ENCODE measurements around the gene MIB2. TPM values are rescaled to one million over a fixed set of nuclear protein-coding genes. Genes with fewer than 3 reads are reported as not detected.

MIB2 gene
- total and polyA plus RNA-seq, 12 donors: 1.3 to 608 (median 85.8) TPM

DNA sequence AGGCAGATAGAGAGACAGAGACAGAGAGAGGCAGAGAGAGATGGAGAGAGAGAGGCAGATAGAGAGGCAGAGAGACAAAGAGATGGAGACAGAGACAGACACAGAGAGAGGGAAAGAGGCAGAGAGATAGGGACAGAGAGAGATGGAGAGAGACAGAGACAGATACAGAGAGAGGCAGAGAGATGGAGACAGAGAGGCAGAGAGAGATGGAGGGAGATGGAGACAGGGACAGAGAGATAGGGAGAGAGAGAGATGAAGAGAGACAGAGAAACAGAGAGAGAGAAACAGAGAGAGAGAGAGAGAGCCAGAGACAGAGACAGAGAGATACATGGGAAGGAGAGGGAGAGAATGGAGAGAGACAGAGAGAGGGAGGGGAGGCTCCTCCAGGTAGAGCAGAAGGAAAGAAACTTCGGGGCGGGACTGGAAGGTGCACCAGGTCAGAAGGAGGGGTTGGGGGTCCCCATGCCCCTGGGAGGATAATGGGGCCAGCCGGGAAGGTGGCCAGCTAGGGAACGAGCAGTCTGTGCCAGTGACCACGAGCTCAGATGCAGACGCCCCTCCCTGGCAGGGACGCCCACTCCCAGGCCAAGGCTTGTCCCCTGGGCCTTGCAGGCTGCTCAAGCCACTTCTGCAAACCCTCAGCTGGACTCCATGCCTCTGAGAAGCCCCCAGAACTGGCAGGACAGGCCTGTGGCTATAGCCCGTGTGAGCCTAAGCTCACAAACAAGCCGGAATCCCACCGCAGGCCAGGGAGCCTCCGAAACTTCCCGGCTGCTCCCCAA, 18.6 kb upstream of the MIB2 start:
- H3K9me3 ChIP-seq (replicated peaks in 1 of 3): no peaks in the 10 kb centered on the region
- intact Hi-C loops (cut with DNase I): no loop called here
- H3K27me3 ChIP-seq: no peaks in the 10 kb centered on the region
- peak overlapping the region in 1 of 4 donors; percentile 51 for H3K4me3 ChIP-seq
- peaks cover 26 to 37% of the 10 kb centered on the region in 2 donors for H3K4me1 ChIP-seq (replicated peaks in 1 of 2)
- WGBS, 4 donors: 30 to 69% (median 34%) methylated on average over 4 to 12 of the region's 12 CpGs
- no peaks in the 10 kb centered on the region for H3K36me3 ChIP-seq (replicated peaks in 1 of 2)
- peak in 2 of 7 donors; percentile 31 to 34 for DNase-seq
- no peak for TF ChIP-seq POLR2A (IDR thresholded peaks at IDR 0.05)
- TF ChIP-seq, protein P1, sequence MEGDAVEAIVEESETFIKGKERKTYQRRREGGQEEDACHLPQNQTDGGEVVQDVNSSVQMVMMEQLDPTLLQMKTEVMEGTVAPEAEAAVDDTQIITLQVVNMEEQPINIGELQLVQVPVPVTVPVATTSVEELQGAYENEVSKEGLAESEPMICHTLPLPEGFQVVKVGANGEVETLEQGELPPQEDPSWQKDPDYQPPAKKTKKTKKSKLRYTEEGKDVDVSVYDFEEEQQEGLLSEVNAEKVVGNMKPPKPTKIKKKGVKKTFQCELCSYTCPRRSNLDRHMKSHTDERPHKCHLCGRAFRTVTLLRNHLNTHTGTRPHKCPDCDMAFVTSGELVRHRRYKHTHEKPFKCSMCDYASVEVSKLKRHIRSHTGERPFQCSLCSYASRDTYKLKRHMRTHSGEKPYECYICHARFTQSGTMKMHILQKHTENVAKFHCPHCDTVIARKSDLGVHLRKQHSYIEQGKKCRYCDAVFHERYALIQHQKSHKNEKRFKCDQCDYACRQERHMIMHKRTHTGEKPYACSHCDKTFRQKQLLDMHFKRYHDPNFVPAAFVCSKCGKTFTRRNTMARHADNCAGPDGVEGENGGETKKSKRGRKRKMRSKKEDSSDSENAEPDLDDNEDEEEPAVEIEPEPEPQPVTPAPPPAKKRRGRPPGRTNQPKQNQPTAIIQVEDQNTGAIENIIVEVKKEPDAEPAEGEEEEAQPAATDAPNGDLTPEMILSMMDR (IDR thresholded peaks at IDR 0.05): no peak
- peak overlapping the region in 1 of 5 donors; percentile 85 for H3K27ac ChIP-seq

DNA sequence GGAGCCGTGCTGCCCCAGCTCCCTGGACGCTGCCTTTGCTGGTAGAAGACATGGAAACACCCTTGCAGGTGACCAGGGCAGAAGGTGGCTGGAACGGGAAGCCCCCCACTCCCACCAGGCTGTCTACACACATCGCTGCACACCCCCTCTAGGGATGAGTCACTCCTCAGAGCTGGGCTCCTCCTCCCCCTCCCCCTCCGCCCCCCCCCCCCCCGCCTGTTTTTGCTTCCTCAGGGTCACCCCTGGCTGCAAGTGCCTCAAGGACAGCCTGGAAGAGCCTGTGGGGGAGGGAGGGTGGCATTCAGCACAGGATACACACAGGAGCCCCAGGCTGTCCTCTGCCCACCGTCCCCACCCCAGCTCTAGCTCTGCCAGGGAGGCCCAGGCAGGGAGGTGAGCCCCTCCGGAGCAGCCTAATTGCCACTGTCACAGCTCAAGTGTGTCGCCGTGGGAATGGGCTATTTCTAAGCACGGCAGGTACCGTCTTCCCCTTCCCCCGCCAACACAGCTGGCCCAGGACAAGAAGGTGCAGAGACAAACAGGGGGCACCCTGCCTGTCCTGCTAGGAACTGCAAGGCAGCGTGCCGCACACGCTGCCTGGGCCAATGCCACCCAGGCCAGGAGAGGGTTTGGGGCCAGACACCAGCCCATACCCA, 17.9 kb upstream of the MIB2 start:
- peak overlapping the region in 4 of 5 donors; percentile 30 to 85 (median 50) for H3K27ac ChIP-seq
- no peaks in the 10 kb centered on the region for H3K36me3 ChIP-seq (replicated peaks in 1 of 2)
- H3K4me1 ChIP-seq (replicated peaks in 1 of 2): peaks cover 26 to 37% of the 10 kb centered on the region in 2 donors
- H3K9me3 ChIP-seq (replicated peaks in 1 of 3): no peaks in the 10 kb centered on the region
- intact Hi-C loops (cut with DNase I): no loop called here
- no peaks in the 10 kb centered on the region for H3K27me3 ChIP-seq
- peak; percentile 69 to 85 (median 78) for DNase-seq
- TF ChIP-seq POLR2A (IDR thresholded peaks at IDR 0.05): peak in 1 of 2 donors; percentile 52
- TF ChIP-seq, protein P1 (IDR thresholded peaks at IDR 0.05): peak; percentile 19 to 68 (median 46)
- 0 to 15% (median 11%) methylated on average over 2 to 15 of the region's 16 CpGs for WGBS, 4 donors
- peak overlapping the region in 1 of 4 donors; percentile 51 for H3K4me3 ChIP-seq

DNA sequence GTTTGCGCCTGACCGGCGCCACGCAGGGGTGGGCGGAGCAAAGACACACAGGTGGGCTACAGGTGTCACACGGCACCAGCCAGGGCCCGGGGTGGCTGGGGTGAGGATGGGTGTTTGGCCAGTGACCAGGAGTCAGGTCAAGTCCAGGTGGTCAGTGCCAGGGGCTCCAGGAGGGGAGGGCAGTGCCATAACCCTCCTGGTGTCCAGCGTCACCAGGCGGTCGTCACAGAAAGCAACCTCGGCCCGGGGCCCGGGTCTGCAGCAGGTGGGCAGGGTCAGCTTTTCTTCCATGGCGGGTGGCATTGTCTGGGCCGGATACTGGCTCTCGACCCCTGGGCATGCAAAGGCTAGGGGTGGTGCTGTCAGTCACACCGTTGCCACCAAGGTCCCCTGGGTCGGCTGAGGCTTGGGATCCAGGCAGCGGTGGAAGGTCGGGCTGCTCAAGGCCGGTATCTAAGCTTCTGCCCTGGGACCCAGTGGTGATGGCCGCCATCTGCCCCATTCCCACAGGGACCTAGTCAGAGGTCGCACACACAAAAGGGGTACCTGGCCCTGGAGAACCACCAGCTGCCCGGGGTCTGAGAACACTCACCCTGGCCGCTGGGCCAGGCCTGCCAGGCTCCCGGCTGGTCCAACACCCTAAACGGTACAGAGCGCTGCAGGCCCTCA, 17.1 kb upstream of the MIB2 start:
- no peaks in the 10 kb centered on the region for H3K9me3 ChIP-seq (replicated peaks in 1 of 3)
- TF ChIP-seq, protein P1 (IDR thresholded peaks at IDR 0.05): no peak
- TF ChIP-seq POLR2A (IDR thresholded peaks at IDR 0.05): no peak
- peak in 3 of 7 donors; percentile 29 to 46 (median 39) for DNase-seq
- H3K4me3 ChIP-seq: peak overlapping the region in 1 of 4 donors; percentile 51
- H3K27me3 ChIP-seq: no peaks in the 10 kb centered on the region
- intact Hi-C loops (cut with DNase I): no loop called here
- peak overlapping the region in 4 of 5 donors; percentile 30 to 85 (median 50) for H3K27ac ChIP-seq
- H3K36me3 ChIP-seq (replicated peaks in 1 of 2): no peaks in the 10 kb centered on the region
- H3K4me1 ChIP-seq (replicated peaks in 1 of 2): peaks cover 26 to 37% of the 10 kb centered on the region in 2 donors
- 41 to 63% (median 52%) methylated on average over 14 to 28 of the region's 28 CpGs for WGBS, 4 donors

DNA sequence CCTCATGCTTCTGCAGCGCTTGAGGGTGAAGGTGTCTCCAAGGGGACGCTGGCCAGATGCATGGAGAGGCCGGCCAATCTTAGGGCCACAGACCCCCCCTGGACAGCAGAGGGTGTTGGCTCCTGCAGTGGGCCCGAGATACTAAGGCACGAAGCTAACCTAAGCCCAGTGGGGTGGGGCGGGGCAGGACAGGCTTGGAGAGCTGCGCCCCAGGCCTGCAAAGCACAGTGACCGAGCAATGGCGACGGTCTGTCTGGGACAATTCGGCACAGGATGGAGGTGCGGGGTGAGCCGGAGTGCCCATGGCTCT, 16.6 kb upstream of the MIB2 start:
- Histone ChIP-seq H3K4me3 (peak overlapping the region in 1 of 4 donors; percentile 51), H3K4me1 (replicated peaks in 1 of 2) (peaks cover 26 to 37% of the 10 kb centered on the region in 2 donors), H3K36me3 (replicated peaks in 1 of 2) (no peaks in the 10 kb centered on the region), H3K9me3 (replicated peaks in 1 of 3) (no peaks in the 10 kb centered on the region), H3K27ac (peak overlapping the region in 2 of 5 donors; percentile 57 to 85), H3K27me3 (no peaks in the 10 kb centered on the region)
- intact Hi-C loops (cut with DNase I): no loop called here
- TF ChIP-seq POLR2A (IDR thresholded peaks at IDR 0.05): no peak
- TF ChIP-seq, protein P1 (IDR thresholded peaks at IDR 0.05): no peak
- DNase-seq: peak in 2 of 7 donors; percentile 25 to 33
- WGBS, 4 donors: 73 to 100% (median 86%) methylated on average over 2 to 13 of the region's 13 CpGs
